NB4 (cell line): ENCODE measurements around the gene LRRC3C.

Experiments used
- POLR2A ChIP-seq: IDR thresholded peaks from 2 replicates; pipeline ENCODE4 v1.6.1; 2011; ENCODE audit warnings: mild to moderate bottlenecking; ENCODE audit not compliant: insufficient read length; ENCODE audit errors: extremely low read depth
- TF ChIP-seq, protein P1 (sequence below): IDR thresholded peaks from one replicate; pipeline ENCODE4 v1.5.1; 2012; ENCODE audit warnings: low read depth, low read length
- TF ChIP-seq, protein P2 (sequence below): IDR thresholded peaks from 2 replicates; pipeline ENCODE4 v1.6.1; 2011; ENCODE audit warnings: low read depth, low read length

DNA sequence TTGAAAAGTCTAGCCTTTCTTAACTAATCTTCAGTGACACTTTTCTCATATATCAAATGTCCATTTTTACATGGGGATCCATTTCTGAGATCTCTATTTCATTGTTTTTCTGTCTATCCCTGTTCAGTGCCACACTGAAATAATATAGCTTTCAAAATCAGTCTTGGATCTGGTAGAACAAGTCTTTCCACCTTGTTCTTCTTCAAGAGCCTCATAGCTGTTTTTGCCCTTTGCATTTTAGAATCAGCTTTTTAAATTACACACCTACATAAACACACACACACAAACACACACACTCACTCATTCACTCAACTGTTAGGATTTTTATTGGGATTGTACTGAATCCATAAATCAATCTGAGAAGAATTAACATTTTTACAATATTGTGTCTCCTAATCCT, 28.3 kb upstream of the LRRC3C start:
- TF ChIP-seq POLR2A = no peak
- TF ChIP-seq, protein P1, sequence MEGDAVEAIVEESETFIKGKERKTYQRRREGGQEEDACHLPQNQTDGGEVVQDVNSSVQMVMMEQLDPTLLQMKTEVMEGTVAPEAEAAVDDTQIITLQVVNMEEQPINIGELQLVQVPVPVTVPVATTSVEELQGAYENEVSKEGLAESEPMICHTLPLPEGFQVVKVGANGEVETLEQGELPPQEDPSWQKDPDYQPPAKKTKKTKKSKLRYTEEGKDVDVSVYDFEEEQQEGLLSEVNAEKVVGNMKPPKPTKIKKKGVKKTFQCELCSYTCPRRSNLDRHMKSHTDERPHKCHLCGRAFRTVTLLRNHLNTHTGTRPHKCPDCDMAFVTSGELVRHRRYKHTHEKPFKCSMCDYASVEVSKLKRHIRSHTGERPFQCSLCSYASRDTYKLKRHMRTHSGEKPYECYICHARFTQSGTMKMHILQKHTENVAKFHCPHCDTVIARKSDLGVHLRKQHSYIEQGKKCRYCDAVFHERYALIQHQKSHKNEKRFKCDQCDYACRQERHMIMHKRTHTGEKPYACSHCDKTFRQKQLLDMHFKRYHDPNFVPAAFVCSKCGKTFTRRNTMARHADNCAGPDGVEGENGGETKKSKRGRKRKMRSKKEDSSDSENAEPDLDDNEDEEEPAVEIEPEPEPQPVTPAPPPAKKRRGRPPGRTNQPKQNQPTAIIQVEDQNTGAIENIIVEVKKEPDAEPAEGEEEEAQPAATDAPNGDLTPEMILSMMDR = no peak
- TF ChIP-seq, protein P2, sequence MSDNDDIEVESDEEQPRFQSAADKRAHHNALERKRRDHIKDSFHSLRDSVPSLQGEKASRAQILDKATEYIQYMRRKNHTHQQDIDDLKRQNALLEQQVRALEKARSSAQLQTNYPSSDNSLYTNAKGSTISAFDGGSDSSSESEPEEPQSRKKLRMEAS = no peak
